Measurements from ENCODE around the gene PPIAL4G.
A peak's percentile ranks its signal among the peaks of the same experiment; 100 is the strongest.
"Not testable (repeated sequence)": the region's sequence is repeated elsewhere in the genome, so short reads cannot be mapped to it uniquely, and the experiment has no call there.

PPIAL4G gene

GRCh38 chr1:148483029-148483428 lies at the start of gene PPIAL4G:
TSS of gene PPIAL4G (minus strand) at chr1:148483302. CDS start at chr1:148483252, 50 bp downstream.
- DNase-seq (ENCODE audit: low read depth in 2 of 2) = not testable (repeated sequence)

GRCh38 chr1:148532158-148532557 lies 49.1 kb upstream of the PPIAL4G start:
- DNase-seq (ENCODE audit: low read depth in 2 of 2) = not testable (repeated sequence)

- DNase-seq (ENCODE audit: low read depth in 2 of 2) = peak; percentile 63 to 71
Measured at GRCh38 chr1:148529101-148529567, 46.0 kb upstream of the PPIAL4G start.

GRCh38 chr1:148528591-148528990 lies 45.5 kb upstream of the PPIAL4G start:
- DNase-seq (ENCODE audit: low read depth in 2 of 2) = not testable (repeated sequence)

- not testable (repeated sequence) for DNase-seq (ENCODE audit: low read depth in 2 of 2)
Measured at GRCh38 chr1:148526587-148526986, 43.5 kb upstream of the PPIAL4G start.

- not testable (repeated sequence) for DNase-seq (ENCODE audit: low read depth in 2 of 2)
Measured at GRCh38 chr1:148523205-148524144, 40.4 kb upstream of the PPIAL4G start.

- peak; percentile 76 to 92 for DNase-seq (ENCODE audit: low read depth in 2 of 2)
Measured at GRCh38 chr1:148522561-148523204, 39.6 kb upstream of the PPIAL4G start.

- DNase-seq (ENCODE audit: low read depth in 2 of 2) = peak; percentile 56 to 67
Measured at GRCh38 chr1:148522072-148522471, 39.0 kb upstream of the PPIAL4G start.

- DNase-seq (ENCODE audit: low read depth in 2 of 2) = not testable (repeated sequence)
Measured at GRCh38 chr1:148514310-148514709, 31.2 kb upstream of the PPIAL4G start.

- not testable (repeated sequence) for DNase-seq (ENCODE audit: low read depth in 2 of 2)
Measured at GRCh38 chr1:148512571-148513184, 29.6 kb upstream of the PPIAL4G start.

- DNase-seq (ENCODE audit: low read depth in 2 of 2) = not testable (repeated sequence)
Measured at GRCh38 chr1:148493933-148494332, 10.8 kb upstream of the PPIAL4G start.

GRCh38 chr1:148481134-148481533 lies 2.0 kb downstream of the PPIAL4G start:
- DNase-seq (ENCODE audit: low read depth in 2 of 2) = peak in 1 of 2 donors; percentile 1

- not testable (repeated sequence) for DNase-seq (ENCODE audit: low read depth in 2 of 2)
Measured at GRCh38 chr1:148459694-148460093, 23.4 kb downstream of the PPIAL4G start.

- peak; percentile 11 to 28 for DNase-seq (ENCODE audit: low read depth in 2 of 2)
Measured at GRCh38 chr1:148458901-148459581, 24.1 kb downstream of the PPIAL4G start.

- peak in 1 of 2 donors; percentile 21 for DNase-seq (ENCODE audit: low read depth in 2 of 2)
Measured at GRCh38 chr1:148458398-148458797, 24.7 kb downstream of the PPIAL4G start.

- not testable (repeated sequence) for DNase-seq (ENCODE audit: low read depth in 2 of 2)
Measured at GRCh38 chr1:148452845-148453244, 30.3 kb downstream of the PPIAL4G start.

- not testable (repeated sequence) for DNase-seq (ENCODE audit: low read depth in 2 of 2)
Measured at GRCh38 chr1:148439654-148440325, 43.3 kb downstream of the PPIAL4G start.

GRCh38 chr1:148435406-148435805 lies 47.7 kb downstream of the PPIAL4G start:
- DNase-seq (ENCODE audit: low read depth in 2 of 2) = no peak

GRCh38 chr1:148434832-148435231 lies 48.3 kb downstream of the PPIAL4G start:
- no peak for DNase-seq (ENCODE audit: low read depth in 2 of 2)

GRCh38 chr1:148432916-148433317 lies 50.2 kb downstream of the PPIAL4G start:
- not testable (repeated sequence) for DNase-seq (ENCODE audit: low read depth in 2 of 2)
